ENCODE data around the gene TMEM63B.

DNA sequence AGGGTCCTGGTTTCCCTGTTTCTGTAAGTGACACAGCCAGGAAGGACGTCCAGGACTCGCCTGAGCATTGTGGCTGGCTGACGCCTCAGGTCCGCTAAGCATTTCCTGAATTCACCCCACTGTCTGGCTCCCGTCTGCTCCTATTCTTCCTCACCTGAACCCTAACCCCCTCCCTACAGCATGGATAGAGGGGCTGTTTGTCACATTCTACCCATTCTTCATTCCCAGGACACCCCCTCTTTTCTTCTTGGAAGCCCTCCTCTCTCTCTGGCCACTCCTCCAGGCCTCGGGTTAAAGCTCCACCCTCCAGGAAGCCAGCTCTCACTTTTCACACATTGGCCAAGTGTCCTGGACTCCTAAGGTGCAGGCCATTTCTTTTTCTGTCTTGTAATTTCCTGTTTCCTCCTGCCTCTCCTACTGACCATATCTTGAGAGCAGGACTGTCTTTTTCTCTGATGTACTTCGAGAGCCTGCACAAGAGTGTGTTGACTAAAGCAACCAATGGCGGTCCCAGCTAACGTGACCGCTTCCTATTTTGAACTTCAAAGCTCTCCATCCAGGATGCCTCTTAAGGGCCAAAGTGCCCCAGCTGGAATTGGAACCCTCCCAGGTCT is 65.2 kb downstream of the TMEM63B start:
- TF ChIP-seq EP300 (IDR thresholded peaks at IDR 0.05), result no peak
- TF ChIP-seq, protein P1, sequence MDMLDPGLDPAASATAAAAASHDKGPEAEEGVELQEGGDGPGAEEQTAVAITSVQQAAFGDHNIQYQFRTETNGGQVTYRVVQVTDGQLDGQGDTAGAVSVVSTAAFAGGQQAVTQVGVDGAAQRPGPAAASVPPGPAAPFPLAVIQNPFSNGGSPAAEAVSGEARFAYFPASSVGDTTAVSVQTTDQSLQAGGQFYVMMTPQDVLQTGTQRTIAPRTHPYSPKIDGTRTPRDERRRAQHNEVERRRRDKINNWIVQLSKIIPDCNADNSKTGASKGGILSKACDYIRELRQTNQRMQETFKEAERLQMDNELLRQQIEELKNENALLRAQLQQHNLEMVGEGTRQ (IDR thresholded peaks at IDR 0.05), result no peak
- TF ChIP-seq, protein P2, sequence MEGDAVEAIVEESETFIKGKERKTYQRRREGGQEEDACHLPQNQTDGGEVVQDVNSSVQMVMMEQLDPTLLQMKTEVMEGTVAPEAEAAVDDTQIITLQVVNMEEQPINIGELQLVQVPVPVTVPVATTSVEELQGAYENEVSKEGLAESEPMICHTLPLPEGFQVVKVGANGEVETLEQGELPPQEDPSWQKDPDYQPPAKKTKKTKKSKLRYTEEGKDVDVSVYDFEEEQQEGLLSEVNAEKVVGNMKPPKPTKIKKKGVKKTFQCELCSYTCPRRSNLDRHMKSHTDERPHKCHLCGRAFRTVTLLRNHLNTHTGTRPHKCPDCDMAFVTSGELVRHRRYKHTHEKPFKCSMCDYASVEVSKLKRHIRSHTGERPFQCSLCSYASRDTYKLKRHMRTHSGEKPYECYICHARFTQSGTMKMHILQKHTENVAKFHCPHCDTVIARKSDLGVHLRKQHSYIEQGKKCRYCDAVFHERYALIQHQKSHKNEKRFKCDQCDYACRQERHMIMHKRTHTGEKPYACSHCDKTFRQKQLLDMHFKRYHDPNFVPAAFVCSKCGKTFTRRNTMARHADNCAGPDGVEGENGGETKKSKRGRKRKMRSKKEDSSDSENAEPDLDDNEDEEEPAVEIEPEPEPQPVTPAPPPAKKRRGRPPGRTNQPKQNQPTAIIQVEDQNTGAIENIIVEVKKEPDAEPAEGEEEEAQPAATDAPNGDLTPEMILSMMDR (IDR thresholded peaks at IDR 0.05), result no peak
- TF ChIP-seq POLR2A (IDR thresholded peaks at IDR 0.05; ENCODE audit: low read length), result no peak
- TF ChIP-seq, protein P3, sequence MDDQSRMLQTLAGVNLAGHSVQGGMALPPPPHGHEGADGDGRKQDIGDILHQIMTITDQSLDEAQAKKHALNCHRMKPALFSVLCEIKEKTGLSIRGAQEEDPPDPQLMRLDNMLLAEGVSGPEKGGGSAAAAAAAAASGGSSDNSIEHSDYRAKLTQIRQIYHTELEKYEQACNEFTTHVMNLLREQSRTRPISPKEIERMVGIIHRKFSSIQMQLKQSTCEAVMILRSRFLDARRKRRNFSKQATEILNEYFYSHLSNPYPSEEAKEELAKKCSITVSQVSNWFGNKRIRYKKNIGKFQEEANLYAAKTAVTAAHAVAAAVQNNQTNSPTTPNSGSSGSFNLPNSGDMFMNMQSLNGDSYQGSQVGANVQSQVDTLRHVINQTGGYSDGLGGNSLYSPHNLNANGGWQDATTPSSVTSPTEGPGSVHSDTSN (IDR thresholded peaks at IDR 0.05), result no peak
- no peak for TF ChIP-seq ZFP36 (IDR thresholded peaks at IDR 0.05; ENCODE audit: borderline replicate concordance, partially characterized antibody)
